Glutamatergic neuron (in vitro differentiated cells): ENCODE measurements around the gene LNPEP. TPM values are rescaled to one million over a fixed set of nuclear protein-coding genes. Genes with fewer than 3 reads are reported as not detected.
"Not testable (repeated sequence)": the region's sequence is repeated elsewhere in the genome, so short reads cannot be mapped to it uniquely, and the experiment has no call there.

ENCODE experiments used
- DNase-seq: peaks from one replicate; pipeline ENCODE4 v3.0.0; 2022
- H3K27ac Mint-ChIP-seq: one replicate; pipeline ENCODE4 v1.8.0; 2020; ENCODE audit warnings: mild to moderate bottlenecking, mixed read lengths, inconsistent platforms; ENCODE audit not compliant: unreplicated experiment
- H3K27me3 Mint-ChIP-seq: one replicate; pipeline ENCODE4 v1.8.0; 2020; ENCODE audit warnings: mild to moderate bottlenecking, moderate library complexity, mixed read lengths, inconsistent platforms; ENCODE audit not compliant: unreplicated experiment
- H3K36me3 Mint-ChIP-seq: one replicate; pipeline ENCODE4 v1.8.0; 2020; ENCODE audit warnings: mild to moderate bottlenecking, mixed read lengths, inconsistent platforms; ENCODE audit not compliant: unreplicated experiment
- H3K4me1 Mint-ChIP-seq: one replicate; pipeline ENCODE4 v1.8.0; 2020; ENCODE audit warnings: mild to moderate bottlenecking, low read depth, mixed read lengths, inconsistent platforms; ENCODE audit not compliant: unreplicated experiment
- H3K4me3 Mint-ChIP-seq: one replicate; pipeline ENCODE4 v1.8.0; 2020; ENCODE audit warnings: mild to moderate bottlenecking, mixed read lengths, inconsistent platforms; ENCODE audit not compliant: unreplicated experiment
- H3K9me3 Mint-ChIP-seq: one replicate; pipeline ENCODE4 v1.8.0; 2020; ENCODE audit warnings: mild to moderate bottlenecking, moderate library complexity, mixed read lengths, inconsistent platforms; ENCODE audit not compliant: unreplicated experiment
- CTCF ChIP-seq: fragments of 200-600 bp; sonication (generic); IDR thresholded peaks from one replicate; pipeline ENCODE4 v1.5.0; 2021; ENCODE audit not compliant: partially characterized antibody, unreplicated experiment
- total RNA-seq: library from RNA; stranded (reverse); fragmentation: NEBNext Ultra II Directional; extraction: Animal tissue kit (Norgen Biotek cat#: 25700); gene quantifications from one replicate; pipeline ENCODE4 v1.2.1, GENCODE V29; 2021; ENCODE audit not compliant: unreplicated experiment

LNPEP gene
- total RNA-seq, 1 donor from 2014 or later: 9.3 TPM

GRCh38 chr5:97074859-97075489 is 139.1 kb downstream of the LNPEP start:
- no peaks in the 10 kb centered on the region for H3K4me1 Mint-ChIP-seq
- TF ChIP-seq CTCF: no peak
- H3K4me3 Mint-ChIP-seq: no peak overlapping the region
- no peaks in the 10 kb centered on the region for H3K36me3 Mint-ChIP-seq
- H3K9me3 Mint-ChIP-seq: peaks cover 2% of the 10 kb centered on the region
- H3K27ac Mint-ChIP-seq: no peak overlapping the region
- no peak for DNase-seq
- H3K27me3 Mint-ChIP-seq: peaks cover 1% of the 10 kb centered on the region

- H3K36me3 Mint-ChIP-seq: no peaks in the 10 kb centered on the region
- H3K27ac Mint-ChIP-seq: no peak overlapping the region
- H3K27me3 Mint-ChIP-seq: peaks cover 1% of the 10 kb centered on the region
- no peak for DNase-seq
- peaks cover 2% of the 10 kb centered on the region for H3K9me3 Mint-ChIP-seq
- no peaks in the 10 kb centered on the region for H3K4me1 Mint-ChIP-seq
- H3K4me3 Mint-ChIP-seq: no peak overlapping the region
- no peak for TF ChIP-seq CTCF
Observed at GRCh38 chr5:97075649-97076048, 139.8 kb downstream of the LNPEP start.

- H3K27me3 Mint-ChIP-seq: peaks cover 1% of the 10 kb centered on the region
- no peaks in the 10 kb centered on the region for H3K36me3 Mint-ChIP-seq
Observed at GRCh38 chr5:97076098-97076497, 140.2 kb downstream of the LNPEP start.

GRCh38 chr5:97077246-97077645 is 141.4 kb downstream of the LNPEP start:
- no peaks in the 10 kb centered on the region for H3K4me1 Mint-ChIP-seq
- DNase-seq: no peak
- peaks cover 1% of the 10 kb centered on the region for H3K27me3 Mint-ChIP-seq
- H3K36me3 Mint-ChIP-seq: no peaks in the 10 kb centered on the region
- H3K27ac Mint-ChIP-seq: no peak overlapping the region
- TF ChIP-seq CTCF: no peak
- no peak overlapping the region for H3K4me3 Mint-ChIP-seq
- H3K9me3 Mint-ChIP-seq: peaks cover 2% of the 10 kb centered on the region

More at GRCh38 chr5:97076098-97076497, 140.2 kb downstream of the LNPEP start:
- H3K4me3 Mint-ChIP-seq: no peak overlapping the region
- no peak overlapping the region for H3K27ac Mint-ChIP-seq
- H3K9me3 Mint-ChIP-seq: peaks cover 2% of the 10 kb centered on the region
- DNase-seq: no peak
- no peaks in the 10 kb centered on the region for H3K4me1 Mint-ChIP-seq
- TF ChIP-seq CTCF: no peak

- no peak overlapping the region for H3K4me3 Mint-ChIP-seq
- no peak overlapping the region for H3K27ac Mint-ChIP-seq
- H3K36me3 Mint-ChIP-seq: peaks cover under 1% of the 10 kb centered on the region
- no peaks in the 10 kb centered on the region for H3K9me3 Mint-ChIP-seq
- H3K4me1 Mint-ChIP-seq: no peaks in the 10 kb centered on the region
- peaks cover 1% of the 10 kb centered on the region for H3K27me3 Mint-ChIP-seq
- TF ChIP-seq CTCF: no peak
- no peak for DNase-seq
Observed at GRCh38 chr5:97078958-97079743, 143.3 kb downstream of the LNPEP start.

- not testable (repeated sequence) for H3K36me3 Mint-ChIP-seq, H3K4me1 Mint-ChIP-seq, H3K9me3 Mint-ChIP-seq, H3K27ac Mint-ChIP-seq, H3K4me3 Mint-ChIP-seq, H3K27me3 Mint-ChIP-seq, DNase-seq
Observed at GRCh38 chr5:97084782-97085458, 149.0 kb downstream of the LNPEP start.
